A549 (cell line): ENCODE measurements around the gene CTIF.

ENCODE experiments used
- PHF8 ChIP-seq: fragments of 200-600 bp; sonication (generic); IDR thresholded peaks from 2 replicates; pipeline ENCODE4 v1.6.1; 2016; ENCODE audit warnings: low read depth, mild to moderate bottlenecking, antibody characterized with exemption, moderate library complexity, borderline replicate concordance
- POLR2A ChIP-seq: IDR thresholded peaks from 2 replicates; pipeline ENCODE4 v1.6.1; 2012; ENCODE audit warnings: mild to moderate bottlenecking, low read length

DNA sequence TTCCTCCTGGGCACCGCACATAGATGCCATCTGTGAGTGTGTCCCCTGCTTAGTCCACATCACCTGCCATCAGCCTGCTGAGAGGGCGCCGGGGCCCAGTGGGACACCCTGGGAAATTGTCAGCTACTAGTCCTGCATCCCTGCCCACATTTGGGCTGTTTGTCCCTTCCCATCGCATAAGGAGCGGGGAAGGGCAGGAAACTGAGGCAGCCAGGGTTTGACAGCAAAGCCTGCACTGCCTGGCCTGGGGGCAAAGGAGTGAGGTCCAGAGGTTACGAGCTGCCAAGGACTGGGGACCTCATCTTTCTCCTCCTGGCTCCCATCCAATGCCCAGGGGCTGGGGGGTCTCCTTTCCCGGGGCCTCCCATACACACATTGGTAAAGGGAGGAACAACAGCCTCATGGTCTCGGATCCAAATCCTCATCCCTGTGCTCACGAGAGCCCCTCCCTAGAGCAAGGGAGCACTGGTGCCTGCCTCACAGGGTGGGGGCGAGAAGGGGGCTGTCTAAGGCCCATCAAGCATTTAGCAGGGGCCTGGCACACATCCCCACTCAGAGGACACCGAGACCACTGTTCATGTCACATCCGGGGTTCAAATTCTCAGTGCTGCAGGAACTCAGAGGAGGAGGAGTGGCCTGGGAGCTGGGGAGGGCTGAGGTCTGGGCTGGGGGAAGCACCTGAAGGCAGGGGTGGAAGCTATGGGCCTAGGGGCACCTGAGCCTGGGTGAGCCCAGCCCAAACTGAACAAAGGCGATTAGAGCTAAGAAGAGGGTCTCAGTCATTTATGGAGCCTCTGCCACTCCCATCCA is 298.2 kb downstream of the CTIF start:
- no peak for TF ChIP-seq POLR2A
- TF ChIP-seq PHF8, result no peak
